HepG2 (cell line): Measurements from ENCODE around the gene HS6ST1. TPM values are rescaled to one million over a fixed set of nuclear protein-coding genes. Genes with fewer than 3 reads are reported as not detected.

Source experiments
- AKAP8 ChIP-seq: sonication (generic); formaldehyde crosslinking; IDR thresholded peaks from 2 replicates; pipeline ENCODE4 v1.5.1; 2020; ENCODE audit warnings: mild to moderate bottlenecking, missing genetic modification reagents
- ATF5 ChIP-seq: sonication (generic); formaldehyde crosslinking; IDR thresholded peaks from 2 replicates; pipeline ENCODE4 v1.4.0; 2020; ENCODE audit warnings: mild to moderate bottlenecking, low read depth, missing genetic modification reagents
- HNRNPH1 ChIP-seq: fragments of 200-400 bp; formaldehyde crosslinking; optimal IDR thresholded peaks from 2 replicates; pipeline ENCODE3; 2017; ENCODE audit warnings: mild to moderate bottlenecking, low read depth, low read length
- RFXANK ChIP-seq: IDR thresholded peaks from 2 replicates; pipeline ENCODE4 v1.6.1; 2016
- TEAD2 ChIP-seq: sonication (generic); formaldehyde crosslinking; IDR thresholded peaks from 2 replicates; pipeline ENCODE4 v1.9.0; 2021; ENCODE audit warnings: missing genetic modification reagents
- ZBTB46 ChIP-seq: sonication (generic); formaldehyde crosslinking; IDR thresholded peaks from 2 replicates; pipeline ENCODE4 v1.4.0; 2020; ENCODE audit warnings: mild to moderate bottlenecking, missing genetic modification reagents, borderline replicate concordance
- ZEB1 ChIP-seq: IDR thresholded peaks from 2 replicates; pipeline ENCODE4 v1.6.1; 2012; ENCODE audit warnings: mild to moderate bottlenecking, low read depth, inconsistent platforms; ENCODE audit not compliant: insufficient replicate concordance
- ZNF292 ChIP-seq: sonication (generic); formaldehyde crosslinking; IDR thresholded peaks from 2 replicates; pipeline ENCODE4 v1.8.1; 2022; ENCODE audit warnings: mild to moderate bottlenecking, low read depth, missing genetic modification reagents, borderline replicate concordance
- ZNF335 ChIP-seq: sonication (generic); formaldehyde crosslinking; IDR thresholded peaks from 2 replicates; pipeline ENCODE4 v1.4.0; 2020; ENCODE audit warnings: missing genetic modification reagents
- ZNF691 ChIP-seq: sonication (generic); formaldehyde crosslinking; IDR thresholded peaks from 2 replicates; pipeline ENCODE4 v1.4.0; 2020; ENCODE audit warnings: missing genetic modification reagents, low read depth, mild to moderate bottlenecking, borderline replicate concordance
- ZNF782 ChIP-seq: sonication (generic); formaldehyde crosslinking; IDR thresholded peaks from 2 replicates; pipeline ENCODE4 v1.4.0; 2020; ENCODE audit warnings: missing genetic modification reagents, mild to moderate bottlenecking, borderline replicate concordance
- ZNF841 ChIP-seq: sonication (generic); formaldehyde crosslinking; IDR thresholded peaks from 2 replicates; pipeline ENCODE4 v1.8.1; 2023; ENCODE audit warnings: missing genetic modification reagents, borderline replicate concordance
- ZSCAN20 ChIP-seq: sonication (generic); formaldehyde crosslinking; IDR thresholded peaks from 2 replicates; pipeline ENCODE4 v1.4.0; 2020; ENCODE audit warnings: missing genetic modification reagents, mild to moderate bottlenecking, borderline replicate concordance
- polyA plus RNA-seq, 8 experiments: library from polyadenylated mRNA; depleted of rRNA in 3 of 8; stranded (reverse) in 7 of 8; unstranded in 1 of 8; fragments of >200 nt; fragmentation: Illumina TruSeq in 4 of 8; extraction: Trizol in 4 of 8; gene quantifications; 2 replicates each; pipeline versions ENCODE4 v1.2.1 to v1.2.3, GENCODE V29; 2011 to 2016; ENCODE audit warnings: low read depth in 4 of 8, missing spikeins in 1 of 8, mixed read lengths in 1 of 8; ENCODE audit not compliant: insufficient read depth in 1 of 8
- total RNA-seq, 5 experiments: library from RNA; depleted of rRNA; stranded (reverse); fragments of >200 nt; fragmentation: Illumina TruSeq; extraction: Trizol; gene quantifications; 2 replicates each; pipeline ENCODE4 v1.2.3, GENCODE V29; 2016; ENCODE audit warnings: low read depth in 1 of 5
- TF ChIP-seq, protein P1 (sequence below): IDR thresholded peaks from 2 replicates; pipeline ENCODE4 v1.6.1; 2018; ENCODE audit warnings: missing genetic modification reagents, mild to moderate bottlenecking, missing compliant biosample characterization
- TF ChIP-seq, protein P2 (sequence below): sonication (generic); formaldehyde crosslinking; IDR thresholded peaks from one replicate; pipeline ENCODE4 v1.5.1; 2020; ENCODE audit warnings: mild to moderate bottlenecking, missing genetic modification reagents; ENCODE audit errors: not compliant biosample characterization

The HS6ST1 gene
- total and polyA plus RNA-seq, 2 of the 13 experiments (the other 11 are each of a cell fraction or from before 2014, with no cell fraction given): 34.5 to 84.6 TPM

- TF ChIP-seq HNRNPH1 (no peak), ZSCAN20 (CRISPR knock-in tag) (peak; percentile 91; the same call in 1 of the 2 replicates), ZNF782 (no peak), AKAP8 (CRISPR knock-in tag) (no peak), ZNF292 (no peak), ZNF691 (CRISPR knock-in tag) (0 out of 2 replicates have a peak, but pooled peaks have one; percentile 39), ZEB1 (no peak), ZNF841 (CRISPR knock-in tag) (no peak), RFXANK (CRISPR knock-in tag) (peak; percentile 67; the same call in 1 of the 2 replicates), ZBTB46 (CRISPR knock-in tag) (no peak), ZNF335 (no peak), ATF5 (no peak), TEAD2 (CRISPR knock-in tag) (no peak)
- TF ChIP-seq, protein P1, sequence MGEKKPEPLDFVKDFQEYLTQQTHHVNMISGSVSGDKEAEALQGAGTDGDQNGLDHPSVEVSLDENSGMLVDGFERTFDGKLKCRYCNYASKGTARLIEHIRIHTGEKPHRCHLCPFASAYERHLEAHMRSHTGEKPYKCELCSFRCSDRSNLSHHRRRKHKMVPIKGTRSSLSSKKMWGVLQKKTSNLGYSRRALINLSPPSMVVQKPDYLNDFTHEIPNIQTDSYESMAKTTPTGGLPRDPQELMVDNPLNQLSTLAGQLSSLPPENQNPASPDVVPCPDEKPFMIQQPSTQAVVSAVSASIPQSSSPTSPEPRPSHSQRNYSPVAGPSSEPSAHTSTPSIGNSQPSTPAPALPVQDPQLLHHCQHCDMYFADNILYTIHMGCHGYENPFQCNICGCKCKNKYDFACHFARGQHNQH (CRISPR knock-in tag): no peak; the same call in 1 of the 2 replicates
- TF ChIP-seq, protein P2, sequence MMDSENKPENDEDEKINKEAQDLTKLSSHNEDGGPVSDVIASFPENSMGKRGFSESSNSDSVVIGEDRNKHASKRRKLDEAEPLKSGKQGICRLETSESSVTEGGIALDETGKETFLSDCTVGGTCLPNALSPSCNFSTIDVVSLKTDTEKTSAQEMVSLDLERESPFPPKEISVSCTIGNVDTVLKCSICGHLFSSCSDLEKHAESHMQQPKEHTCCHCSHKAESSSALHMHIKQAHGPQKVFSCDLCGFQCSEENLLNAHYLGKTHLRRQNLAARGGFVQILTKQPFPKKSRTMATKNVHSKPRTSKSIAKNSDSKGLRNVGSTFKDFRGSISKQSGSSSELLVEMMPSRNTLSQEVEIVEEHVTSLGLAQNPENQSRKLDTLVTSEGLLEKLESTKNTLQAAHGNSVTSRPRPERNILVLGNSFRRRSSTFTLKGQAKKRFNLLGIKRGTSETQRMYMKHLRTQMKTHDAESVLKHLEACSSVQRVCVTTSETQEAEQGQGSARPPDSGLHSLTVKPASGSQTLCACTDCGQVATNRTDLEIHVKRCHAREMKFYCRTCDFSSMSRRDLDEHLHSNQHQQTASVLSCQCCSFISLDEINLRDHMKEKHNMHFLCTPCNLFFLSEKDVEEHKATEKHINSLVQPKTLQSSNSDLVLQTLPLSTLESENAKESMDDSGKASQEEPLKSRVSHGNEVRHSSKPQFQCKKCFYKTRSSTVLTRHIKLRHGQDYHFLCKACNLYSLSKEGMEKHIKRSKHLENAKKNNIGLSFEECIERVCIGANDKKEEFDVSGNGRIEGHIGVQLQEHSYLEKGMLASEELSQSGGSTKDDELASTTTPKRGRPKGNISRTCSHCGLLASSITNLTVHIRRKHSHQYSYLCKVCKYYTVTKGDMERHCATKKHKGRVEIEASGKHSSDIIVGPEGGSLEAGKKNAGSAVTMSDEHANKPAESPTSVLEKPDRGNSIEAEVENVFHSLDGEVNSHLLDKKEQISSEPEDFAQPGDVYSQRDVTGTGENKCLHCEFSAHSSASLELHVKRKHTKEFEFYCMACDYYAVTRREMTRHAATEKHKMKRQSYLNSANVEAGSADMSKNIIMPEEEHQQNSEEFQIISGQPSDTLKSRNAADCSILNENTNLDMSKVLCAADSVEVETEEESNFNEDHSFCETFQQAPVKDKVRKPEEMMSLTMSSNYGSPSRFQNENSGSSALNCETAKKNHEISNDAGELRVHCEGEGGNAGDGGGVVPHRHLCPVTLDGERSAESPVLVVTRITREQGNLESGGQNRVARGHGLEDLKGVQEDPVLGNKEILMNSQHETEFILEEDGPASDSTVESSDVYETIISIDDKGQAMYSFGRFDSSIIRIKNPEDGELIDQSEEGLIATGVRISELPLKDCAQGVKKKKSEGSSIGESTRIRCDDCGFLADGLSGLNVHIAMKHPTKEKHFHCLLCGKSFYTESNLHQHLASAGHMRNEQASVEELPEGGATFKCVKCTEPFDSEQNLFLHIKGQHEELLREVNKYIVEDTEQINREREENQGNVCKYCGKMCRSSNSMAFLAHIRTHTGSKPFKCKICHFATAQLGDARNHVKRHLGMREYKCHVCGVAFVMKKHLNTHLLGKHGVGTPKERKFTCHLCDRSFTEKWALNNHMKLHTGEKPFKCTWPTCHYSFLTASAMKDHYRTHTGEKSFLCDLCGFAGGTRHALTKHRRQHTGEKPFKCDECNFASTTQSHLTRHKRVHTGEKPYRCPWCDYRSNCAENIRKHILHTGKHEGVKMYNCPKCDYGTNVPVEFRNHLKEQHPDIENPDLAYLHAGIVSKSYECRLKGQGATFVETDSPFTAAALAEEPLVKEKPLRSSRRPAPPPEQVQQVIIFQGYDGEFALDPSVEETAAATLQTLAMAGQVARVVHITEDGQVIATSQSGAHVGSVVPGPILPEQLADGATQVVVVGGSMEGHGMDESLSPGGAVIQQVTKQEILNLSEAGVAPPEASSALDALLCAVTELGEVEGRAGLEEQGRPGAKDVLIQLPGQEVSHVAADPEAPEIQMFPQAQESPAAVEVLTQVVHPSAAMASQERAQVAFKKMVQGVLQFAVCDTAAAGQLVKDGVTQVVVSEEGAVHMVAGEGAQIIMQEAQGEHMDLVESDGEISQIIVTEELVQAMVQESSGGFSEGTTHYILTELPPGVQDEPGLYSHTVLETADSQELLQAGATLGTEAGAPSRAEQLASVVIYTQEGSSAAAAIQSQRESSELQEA (CRISPR knock-in tag): no peak
Measured at GRCh38 chr2:128321784-128322714, 3.4 kb upstream of the HS6ST1 start (continued).
